ENCODE measurements around the gene HPGDS.
"Not testable (repeated sequence)": the region's sequence is repeated elsewhere in the genome, so short reads cannot be mapped to it uniquely, and the experiment has no call there.

The HPGDS gene

GRCh38 chr4:94307231-94307871 lies 35.3 kb downstream of the HPGDS start:
- DNase-seq, result no peak

GRCh38 chr4:94306713-94307112 lies 35.9 kb downstream of the HPGDS start:
- no peak for DNase-seq

- DNase-seq, result no peak
These were observed 37.0 kb downstream of the HPGDS start for GRCh38 chr4:94305466-94306225.

GRCh38 chr4:94304365-94304971 lies 38.2 kb downstream of the HPGDS start:
- DNase-seq, result no peak

GRCh38 chr4:94302191-94302590 lies 40.4 kb downstream of the HPGDS start:
- no peak for DNase-seq

- DNase-seq, result no peak
These were observed 43.8 kb downstream of the HPGDS start for GRCh38 chr4:94298725-94299252.

GRCh38 chr4:94295473-94295872 lies 47.2 kb downstream of the HPGDS start:
- not testable (repeated sequence) for DNase-seq

- DNase-seq, result not testable (repeated sequence)
These were observed 48.7 kb downstream of the HPGDS start for GRCh38 chr4:94293981-94294380.

- no peak for DNase-seq
These were observed 52.4 kb downstream of the HPGDS start for GRCh38 chr4:94290245-94290644.

GRCh38 chr4:94285666-94286065 lies 57.0 kb downstream of the HPGDS start:
- no peak for DNase-seq

- no peak for DNase-seq
These were observed 57.7 kb downstream of the HPGDS start for GRCh38 chr4:94284889-94285288.

- no peak for DNase-seq
These were observed 63.9 kb downstream of the HPGDS start for GRCh38 chr4:94278781-94279180.

- no peak for DNase-seq
These were observed 65.1 kb downstream of the HPGDS start for GRCh38 chr4:94277534-94277933.

- no peak for DNase-seq
These were observed 66.4 kb downstream of the HPGDS start for GRCh38 chr4:94276204-94276603.

GRCh38 chr4:94274912-94275311 lies 67.7 kb downstream of the HPGDS start:
- DNase-seq, result no peak

- DNase-seq, result no peak
These were observed 71.4 kb downstream of the HPGDS start for GRCh38 chr4:94271248-94271647.

GRCh38 chr4:94267037-94267436 lies 75.6 kb downstream of the HPGDS start:
- DNase-seq, result no peak

- DNase-seq, result no peak
These were observed 80.2 kb downstream of the HPGDS start for GRCh38 chr4:94262163-94263016.

GRCh38 chr4:94256828-94257227 lies 85.8 kb downstream of the HPGDS start:
- DNase-seq, result no peak

- DNase-seq, result no peak
These were observed 86.4 kb downstream of the HPGDS start for GRCh38 chr4:94256144-94256783.

- no peak for DNase-seq
These were observed 89.6 kb downstream of the HPGDS start for GRCh38 chr4:94253036-94253435.

GRCh38 chr4:94251094-94251493 lies 91.5 kb downstream of the HPGDS start:
- no peak for DNase-seq
